Subcutaneous adipose tissue (tissue), 4 donors: ENCODE measurements around the gene UBTF. TPM values are rescaled to one million over a fixed set of nuclear protein-coding genes. Genes with fewer than 3 reads are reported as not detected.

Experiments used
- total RNA-seq, 4 donors: library from RNA; depleted of rRNA; stranded (reverse); fragments of >200 nt; gene quantifications; one replicate each; pipeline ENCODE4 v1.1.0, GENCODE V29; 2016
- TF ChIP-seq, protein P1 (sequence below): fragments of 450-650 bp; IDR thresholded peaks from one replicate; pipeline ENCODE4 v1.5.1; 2016; ENCODE audit warnings: low read depth, mild to moderate bottlenecking, control low read depth, antibody characterized with exemption, moderate library complexity

The UBTF gene
- total RNA-seq, 4 donors from 2014 or later: 23.5 to 63.5 (median 35.3) TPM

DNA sequence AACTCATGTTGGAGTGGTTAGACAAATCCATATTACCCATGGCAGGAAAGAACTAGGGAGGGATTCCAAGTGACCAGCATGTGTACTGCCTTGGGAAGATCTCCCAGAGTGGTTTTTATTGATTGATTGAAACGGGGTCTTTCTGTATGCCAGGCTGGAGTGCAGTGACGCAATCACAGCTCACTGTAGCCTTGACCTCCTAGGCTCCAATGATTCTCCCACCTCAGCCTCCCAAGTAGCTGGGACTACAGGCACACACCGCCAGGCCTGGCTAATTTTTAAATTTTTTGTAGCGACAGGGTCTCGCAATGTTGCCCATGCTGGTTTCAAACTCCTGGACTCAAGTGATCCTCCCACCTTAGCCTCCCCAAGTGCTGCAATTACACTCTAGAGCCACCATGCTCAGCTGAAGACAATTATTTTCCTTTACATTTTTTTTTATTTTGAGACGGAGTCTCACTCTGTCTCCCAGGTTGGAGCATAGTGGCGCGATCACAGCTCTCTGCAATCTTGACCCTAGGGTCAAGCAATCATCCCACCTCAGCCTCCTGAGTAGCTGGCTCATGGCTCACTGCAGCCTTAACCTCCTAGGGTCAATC lies 35.2 kb downstream of the UBTF start:
- TF ChIP-seq, protein P1, sequence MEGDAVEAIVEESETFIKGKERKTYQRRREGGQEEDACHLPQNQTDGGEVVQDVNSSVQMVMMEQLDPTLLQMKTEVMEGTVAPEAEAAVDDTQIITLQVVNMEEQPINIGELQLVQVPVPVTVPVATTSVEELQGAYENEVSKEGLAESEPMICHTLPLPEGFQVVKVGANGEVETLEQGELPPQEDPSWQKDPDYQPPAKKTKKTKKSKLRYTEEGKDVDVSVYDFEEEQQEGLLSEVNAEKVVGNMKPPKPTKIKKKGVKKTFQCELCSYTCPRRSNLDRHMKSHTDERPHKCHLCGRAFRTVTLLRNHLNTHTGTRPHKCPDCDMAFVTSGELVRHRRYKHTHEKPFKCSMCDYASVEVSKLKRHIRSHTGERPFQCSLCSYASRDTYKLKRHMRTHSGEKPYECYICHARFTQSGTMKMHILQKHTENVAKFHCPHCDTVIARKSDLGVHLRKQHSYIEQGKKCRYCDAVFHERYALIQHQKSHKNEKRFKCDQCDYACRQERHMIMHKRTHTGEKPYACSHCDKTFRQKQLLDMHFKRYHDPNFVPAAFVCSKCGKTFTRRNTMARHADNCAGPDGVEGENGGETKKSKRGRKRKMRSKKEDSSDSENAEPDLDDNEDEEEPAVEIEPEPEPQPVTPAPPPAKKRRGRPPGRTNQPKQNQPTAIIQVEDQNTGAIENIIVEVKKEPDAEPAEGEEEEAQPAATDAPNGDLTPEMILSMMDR: no peak

DNA sequence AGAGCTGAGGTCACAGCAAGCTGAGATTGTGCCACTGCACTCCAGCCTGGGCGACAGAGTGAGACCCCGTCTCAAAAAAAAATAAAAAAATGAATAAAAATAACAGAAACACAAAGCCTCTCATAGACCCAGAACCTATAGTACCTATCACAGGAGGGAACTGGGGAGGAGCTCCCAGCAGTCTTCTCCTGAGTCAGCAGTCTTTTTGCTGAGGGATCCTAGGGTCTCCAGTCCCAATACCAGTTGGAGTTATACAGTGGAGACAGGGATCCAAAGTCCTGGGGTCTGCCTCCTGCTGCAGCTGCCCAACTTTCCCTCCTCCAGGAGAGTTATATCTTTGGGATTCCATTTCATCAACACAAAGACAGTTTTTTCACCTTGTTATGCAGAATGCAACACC lies 36.5 kb downstream of the UBTF start:
- TF ChIP-seq, protein P1: no peak

DNA sequence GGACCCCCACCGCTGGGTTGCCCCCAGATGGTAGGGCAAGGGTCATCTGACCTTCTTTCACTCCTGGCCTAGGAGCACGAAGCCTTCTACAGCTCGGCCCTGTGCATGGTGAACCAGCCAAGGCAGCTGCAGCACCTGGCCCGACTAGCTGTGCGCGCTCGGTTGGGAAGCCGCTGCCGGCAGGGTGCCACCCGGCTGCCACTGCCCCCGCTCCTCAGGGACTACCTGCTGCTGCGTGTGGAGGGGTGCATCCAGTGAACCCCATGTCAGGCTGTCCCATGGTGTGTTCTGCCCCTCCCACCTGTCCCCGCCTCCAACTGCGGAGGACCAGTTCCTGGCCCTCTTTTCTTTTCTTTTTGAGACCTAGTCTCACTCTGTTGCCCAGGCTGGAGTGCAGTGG lies 41.3 kb downstream of the UBTF start:
- TF ChIP-seq, protein P1: no peak

DNA sequence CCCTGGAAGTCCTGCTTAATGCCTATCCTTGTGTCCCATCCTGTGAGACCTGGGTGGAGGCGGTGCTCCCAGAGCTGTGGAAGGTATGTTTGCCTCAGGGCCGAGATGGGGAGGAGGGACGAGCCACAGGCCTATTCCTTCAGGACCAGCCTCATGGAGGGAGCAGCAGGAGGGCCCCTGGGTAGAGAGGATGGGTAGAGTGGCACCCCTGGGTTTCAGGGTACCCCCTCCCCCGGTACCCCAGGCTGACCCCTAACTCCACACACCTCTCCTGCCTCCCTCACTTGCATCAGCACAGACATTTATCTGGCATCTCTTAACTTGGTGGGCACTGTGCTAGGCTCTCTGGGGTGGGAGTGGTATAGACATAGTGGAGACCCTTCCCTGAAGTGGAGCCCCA lies 41.8 kb downstream of the UBTF start:
- TF ChIP-seq, protein P1: no peak

DNA sequence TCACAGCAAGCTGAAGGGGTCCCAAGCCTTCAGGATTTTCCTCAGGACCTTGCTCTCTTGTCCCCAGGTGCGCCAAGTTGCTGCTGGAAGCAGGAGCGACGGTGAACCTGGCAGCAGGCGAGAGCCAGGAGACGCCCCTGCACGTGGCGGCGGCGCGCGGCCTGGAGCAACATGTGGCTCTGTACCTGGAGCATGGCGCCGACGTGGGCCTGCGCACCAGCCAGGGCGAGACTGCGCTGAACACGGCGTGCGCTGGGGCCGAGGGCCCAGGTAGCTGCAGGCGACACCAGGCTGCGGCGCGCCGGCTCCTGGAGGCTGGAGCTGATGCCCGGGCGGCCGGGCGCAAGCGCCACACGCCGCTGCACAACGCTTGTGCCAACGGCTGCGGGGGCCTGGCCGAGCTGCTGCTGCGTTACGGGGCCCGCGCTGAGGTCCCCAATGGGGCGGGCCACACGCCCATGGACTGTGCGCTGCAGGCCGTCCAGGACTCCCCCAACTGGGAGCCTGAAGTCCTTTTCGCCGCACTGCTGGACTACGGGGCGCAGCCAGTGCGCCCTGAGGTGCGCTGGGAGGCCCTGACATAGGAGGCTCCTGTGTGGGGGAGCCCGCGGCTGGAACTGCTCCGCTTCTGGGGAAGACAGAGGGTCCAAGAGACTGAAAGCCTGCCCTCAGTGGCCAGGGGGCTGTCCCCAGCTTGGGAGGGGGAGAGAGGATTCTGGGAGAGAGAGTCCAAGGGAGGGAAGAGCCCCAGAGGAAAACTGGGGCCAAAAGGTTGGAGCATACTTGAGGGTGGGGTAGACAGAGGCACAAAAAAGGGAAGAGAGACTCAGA lies 42.6 kb downstream of the UBTF start:
- TF ChIP-seq, protein P1: no peak

DNA sequence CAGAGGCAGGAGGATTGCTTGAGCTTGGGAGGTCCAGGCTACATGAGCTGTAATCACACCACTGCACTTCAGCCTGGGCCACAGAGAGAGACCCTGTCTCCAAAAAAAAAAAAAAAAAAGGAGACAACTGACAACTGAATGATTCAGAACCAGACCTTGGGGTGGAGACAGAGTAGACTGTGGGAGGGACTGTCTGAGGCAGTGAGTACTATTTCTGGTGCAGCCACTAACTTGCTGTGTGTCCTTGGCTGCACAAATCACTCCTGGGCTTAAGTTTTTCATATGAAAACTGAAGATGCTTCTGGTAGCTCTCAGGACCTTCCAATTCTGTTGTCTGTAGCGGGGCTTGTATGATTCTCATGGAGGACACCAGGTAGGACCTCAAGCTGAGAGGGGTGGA lies 43.2 kb downstream of the UBTF start:
- TF ChIP-seq, protein P1: no peak

DNA sequence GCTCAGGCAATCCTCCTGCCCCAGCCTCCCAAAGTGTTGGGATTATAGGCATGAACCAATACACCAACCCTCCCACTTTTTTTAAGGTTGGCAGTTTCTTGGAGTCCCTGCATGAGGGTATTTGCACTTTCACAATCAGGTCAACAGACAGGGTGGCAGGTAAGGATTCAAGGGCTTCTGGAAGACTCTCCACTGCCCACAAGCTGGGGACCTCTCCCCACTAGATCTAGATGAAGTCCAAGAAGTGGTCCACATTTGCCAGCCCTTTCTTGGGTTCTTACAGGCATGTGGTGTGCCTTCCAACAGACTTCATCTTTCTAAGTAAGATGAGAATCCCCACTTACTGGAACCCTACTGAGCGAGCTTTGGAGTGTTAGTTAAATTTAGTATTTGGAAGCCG lies 45.0 kb downstream of the UBTF start:
- TF ChIP-seq, protein P1: no peak
